IMR-90 (cell line): ENCODE measurements around the gene SIPA1L3. TPM values are rescaled to one million over a fixed set of nuclear protein-coding genes. Genes with fewer than 3 reads are reported as not detected.

Source experiments
- ATAC-seq: fragments of 200-7000 bp; cut with Tn5 transposase; 2 replicates; pipeline ENCODE4 v1.9.1; 2020; ENCODE audit warnings: low read depth, mild to moderate bottlenecking, moderate library complexity
- BruUV-seq: library from RNA; stranded (reverse); fragments of 400-500 nt; replicated peaks from 2 replicates; lab custom pipeline; 2021; lab: Mats Ljungman, UMichigan
- CTCF ChIA-PET: fragments of 300-600 bp; formaldehyde crosslinking; extraction: SDS; loops from one replicate; lab custom pipeline; 2021; ENCODE audit warnings: antibody characterized with exemption; lab: Yijun Ruan, JAX
- POLR2A ChIA-PET: fragments of 300-600 bp; sonication (Branson Sonifier 250); formaldehyde crosslinking; loops from one replicate; lab custom pipeline; 2022; ENCODE audit warnings: antibody characterized with exemption; ENCODE audit not compliant: unreplicated experiment; lab: Charles Lee
- DNase-seq: peaks from one replicate; pipeline ENCODE4 v3.0.0; 2013
- H2AFZ ChIP-seq: replicated peaks from 2 replicates; pipeline ENCODE3; 2013; ENCODE audit warnings: low read length, mild to moderate bottlenecking; ENCODE audit not compliant: poor library complexity
- H2AK5ac ChIP-seq: 2 replicates; pipeline ENCODE4 v1.6.1; 2013; ENCODE audit warnings: low read depth, low read length, inconsistent platforms
- H2AK9ac ChIP-seq: replicated peaks from 2 replicates; pipeline ENCODE3; 2013; ENCODE audit warnings: mild to moderate bottlenecking, low read depth, low read length, moderate library complexity; ENCODE audit not compliant: poor library complexity
- H2BK120ac ChIP-seq: 2 replicates; pipeline ENCODE4 v1.6.1; 2013; ENCODE audit warnings: low read depth, low read length, inconsistent platforms
- H2BK15ac ChIP-seq: 3 replicates; pipeline ENCODE4 v1.6.1; 2013; ENCODE audit warnings: low read depth, low read length, inconsistent platforms
- H2BK20ac ChIP-seq: 2 replicates; pipeline ENCODE4 v1.6.1; 2013; ENCODE audit warnings: low read depth, mild to moderate bottlenecking, inconsistent platforms, low read length, moderate library complexity
- H2BK5ac ChIP-seq: 2 replicates; pipeline ENCODE4 v1.6.1; 2013; ENCODE audit warnings: mild to moderate bottlenecking, low read depth, low read length, inconsistent platforms; ENCODE audit not compliant: poor library complexity, severe bottlenecking
- H3K14ac ChIP-seq: replicated peaks from 2 replicates; pipeline ENCODE4 v1.6.1; 2013; ENCODE audit warnings: low read depth, low read length, inconsistent platforms
- H3K18ac ChIP-seq: 2 replicates; pipeline ENCODE4 v1.6.1; 2013; ENCODE audit warnings: low read depth, low read length, control low read depth
- H3K23ac ChIP-seq: 2 replicates; pipeline ENCODE4 v1.6.1; 2013; ENCODE audit warnings: low read depth, low read length, inconsistent platforms
- H3K27ac ChIP-seq: 2 replicates; pipeline ENCODE4 v1.5.1; 2013; ENCODE audit warnings: mild to moderate bottlenecking, control low read depth, low read length; ENCODE audit not compliant: insufficient read depth
- H3K27me3 ChIP-seq: 2 replicates; pipeline ENCODE4 v1.6.1; 2013; ENCODE audit warnings: low read length; ENCODE audit not compliant: control insufficient read depth, insufficient read depth
- H3K36me3 ChIP-seq: 2 replicates; pipeline ENCODE4 v1.6.1; 2013; ENCODE audit warnings: low read length, mixed read lengths; ENCODE audit not compliant: control insufficient read depth, insufficient read depth
- H3K4ac ChIP-seq: 2 replicates; pipeline ENCODE4 v1.6.1; 2013; ENCODE audit warnings: low read depth, low read length, inconsistent platforms
- H3K4me1 ChIP-seq: 2 replicates; pipeline ENCODE4 v1.6.1; 2013; ENCODE audit warnings: low read length, mixed read lengths; ENCODE audit not compliant: control insufficient read depth, insufficient read depth
- H3K4me2 ChIP-seq: 2 replicates; pipeline ENCODE4 v1.6.1; 2013; ENCODE audit warnings: low read depth, mild to moderate bottlenecking, control low read depth, low read length, moderate library complexity
- H3K4me3 ChIP-seq: 2 replicates; pipeline ENCODE4 v1.5.1; 2013; ENCODE audit warnings: low read depth, mild to moderate bottlenecking, control low read depth, low read length, moderate library complexity; ENCODE audit not compliant: insufficient read depth
- H3K56ac ChIP-seq: 2 replicates; pipeline ENCODE4 v1.6.1; 2013; ENCODE audit warnings: low read length, inconsistent platforms; ENCODE audit not compliant: insufficient read depth; ENCODE audit errors: extremely low read depth
- H3K79me1 ChIP-seq, 2 experiments: 2 replicates each; pipeline ENCODE4 v1.6.1; 2013; ENCODE audit warnings: low read length in 2 of 2, inconsistent platforms in 1 of 2, low read depth in 1 of 2
- H3K9ac ChIP-seq: 2 replicates; pipeline ENCODE4 v1.6.1; 2013; ENCODE audit warnings: low read depth, low read length, control low read depth
- H3K9me1 ChIP-seq: 2 replicates; pipeline ENCODE4 v1.6.1; 2013; ENCODE audit warnings: low read length, inconsistent platforms; ENCODE audit not compliant: insufficient read depth
- H3K9me3 ChIP-seq: 2 replicates; pipeline ENCODE4 v1.6.1; 2013; ENCODE audit warnings: low read length; ENCODE audit not compliant: control insufficient read depth, insufficient read depth
- H4K20me1 ChIP-seq: 2 replicates; pipeline ENCODE4 v1.6.1; 2013; ENCODE audit warnings: low read length, inconsistent platforms; ENCODE audit not compliant: insufficient read depth
- H4K5ac ChIP-seq: 2 replicates; pipeline ENCODE4 v1.6.1; 2013; ENCODE audit warnings: mild to moderate bottlenecking, low read depth, low read length, control low read depth
- H4K8ac ChIP-seq, 2 experiments: 2 replicates each; pipeline ENCODE4 v1.6.1; 2013; ENCODE audit warnings: low read depth in 2 of 2, low read length in 2 of 2, control low read depth in 1 of 2, inconsistent platforms in 1 of 2
- H4K91ac ChIP-seq: 2 replicates; pipeline ENCODE4 v1.6.1; 2013; ENCODE audit warnings: low read depth, low read length, inconsistent platforms; ENCODE audit not compliant: insufficient read depth
- RCOR1 ChIP-seq: IDR thresholded peaks from 2 replicates; pipeline ENCODE4 v1.6.1; 2012; ENCODE audit warnings: mild to moderate bottlenecking, low read length, improper control_type of control experiment; ENCODE audit not compliant: insufficient replicate concordance
- WGBS, 2 experiments: methylation state at CpG; one replicate each; pipeline versions ENCODE4 v1.1.5 to v1.1.7; 2013; ENCODE audit warnings: missing lambda C conversion rate in 2 of 2; ENCODE audit not compliant: insufficient read length in 1 of 2; ENCODE audit errors: extremely low coverage in 2 of 2; 5-methylcytosine and 5-hydroxymethylcytosine counted together
- dilution Hi-C: fragments of 300-500 bp; cut with HindIII; formaldehyde crosslinking; loops from one replicate; pipeline ENCODE4 v1.14.3; 2018; ENCODE audit warnings: low sequenced_read_pairs; ENCODE audit not compliant: unreplicated experiment
- in situ Hi-C: fragments of 300-500 bp; cut with MboI; formaldehyde crosslinking; loops from 3 replicates; pipeline ENCODE4 v1.14.3; 2019; ENCODE audit warnings: low sequenced_read_pairs, inconsistent platforms, mixed read lengths
- intact Hi-C: fragments of 100-400 bp; cut with micrococcal nuclease; formaldehyde crosslinking; loops from 2 replicates; pipeline ENCODE4 v1.10.0; 2022
- polyA plus RNA-seq, 3 experiments: library from polyadenylated mRNA; depleted of rRNA; stranded (reverse); fragments of >200 nt; gene quantifications; 2 replicates each; pipeline ENCODE4 v1.2.3, GENCODE V29; 2012; ENCODE audit warnings: low replicate concordance in 1 of 3
- total RNA-seq: library from RNA; depleted of rRNA; stranded (reverse); fragments of >200 nt; gene quantifications from 2 replicates; pipeline ENCODE4 v1.2.3, GENCODE V29; 2012
- TF ChIP-seq, protein P1 (sequence below): fragments of 150-350 bp; IDR thresholded peaks from 2 replicates; pipeline ENCODE4 v1.6.1; 2017; ENCODE audit warnings: mild to moderate bottlenecking, antibody characterized with exemption, low read length, low read depth

The SIPA1L3 gene
- total and polyA plus RNA-seq, 2 of the 4 experiments (the other 2 are of a cell fraction): 4.1 to 9.4 TPM

DNA sequence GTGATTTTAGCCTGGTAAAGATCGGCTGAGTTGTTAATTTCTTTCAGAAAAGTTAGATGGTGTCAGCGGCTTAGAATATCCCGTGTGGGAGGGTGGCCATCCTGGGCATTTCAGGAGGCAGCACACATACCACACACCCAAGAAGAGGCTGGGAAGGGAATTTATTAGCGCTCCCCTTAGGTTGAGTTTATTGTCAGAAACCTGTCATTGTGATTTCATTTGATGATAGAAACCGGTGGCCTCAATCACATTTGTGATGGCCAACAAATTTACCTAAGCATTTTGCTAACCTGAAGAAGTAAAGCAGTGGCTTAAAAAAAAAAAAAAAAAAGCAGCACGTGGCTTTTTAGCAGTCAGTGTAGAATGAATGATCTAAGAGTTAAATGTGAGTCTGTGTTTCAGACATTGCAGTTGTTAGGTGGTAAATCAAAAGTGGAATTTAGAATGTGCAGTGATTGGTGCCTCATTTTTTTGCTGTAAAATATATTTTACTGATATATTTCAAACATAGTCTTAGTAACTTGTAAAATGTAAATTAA lies 2.7 kb downstream of the SIPA1L3 start:
- peak overlapping the region; percentile 22; the same call in 1 of the 2 replicates for H3K4me2 ChIP-seq
- no peak overlapping the region for H2BK120ac ChIP-seq
- 0 out of 2 replicates have a peak overlapping the region, but pooled peaks have one; percentile 45 for H3K14ac ChIP-seq
- peaks cover 11% of the 10 kb centered on the region; the same call in 1 of the 2 replicates for H3K9me1 ChIP-seq
- CTCF ChIA-PET: interaction anchor here (0.8 kb wide), 1 partner anchor 22 kb away, joined by 3 read pairs; no protein-coding TSS in a partner anchor
- no peak overlapping the region for H2AK9ac ChIP-seq
- H4K8ac ChIP-seq: 0 out of 4 replicates have a peak overlapping the region, but pooled peaks of 1 of the 2 experiments have one; percentile 5
- BruUV-seq: no TSS peak
- no peak overlapping the region for H2BK5ac ChIP-seq
- H3K27ac ChIP-seq: no peak overlapping the region
- H2AFZ ChIP-seq: no peak overlapping the region
- H3K18ac ChIP-seq: no peak overlapping the region
- no peaks in the 10 kb centered on the region for H3K36me3 ChIP-seq
- H2BK20ac ChIP-seq: no peak overlapping the region
- H4K5ac ChIP-seq: no peak overlapping the region
- in situ Hi-C loops: loop anchor here (5.0 kb wide), 1 partner anchor 188 kb away; no protein-coding TSS in a partner anchor
- TF ChIP-seq, protein P1, sequence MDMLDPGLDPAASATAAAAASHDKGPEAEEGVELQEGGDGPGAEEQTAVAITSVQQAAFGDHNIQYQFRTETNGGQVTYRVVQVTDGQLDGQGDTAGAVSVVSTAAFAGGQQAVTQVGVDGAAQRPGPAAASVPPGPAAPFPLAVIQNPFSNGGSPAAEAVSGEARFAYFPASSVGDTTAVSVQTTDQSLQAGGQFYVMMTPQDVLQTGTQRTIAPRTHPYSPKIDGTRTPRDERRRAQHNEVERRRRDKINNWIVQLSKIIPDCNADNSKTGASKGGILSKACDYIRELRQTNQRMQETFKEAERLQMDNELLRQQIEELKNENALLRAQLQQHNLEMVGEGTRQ: 0 out of 2 replicates have a peak, but pooled peaks have one; percentile 11
- TF ChIP-seq RCOR1: no peak
- no peak overlapping the region for H3K56ac ChIP-seq
- ATAC-seq: no peak
- H4K91ac ChIP-seq: no peak overlapping the region
- dilution Hi-C loops: no loop called here
- H3K9ac ChIP-seq: no peak overlapping the region
- H3K4ac ChIP-seq: no peak overlapping the region
- H2BK15ac ChIP-seq: no peak overlapping the region
- H3K79me1 ChIP-seq: peaks cover 18 to 70% of the 10 kb centered on the region in 2 experiments
- no peak overlapping the region for H3K4me3 ChIP-seq
- H3K4me1 ChIP-seq: peaks cover 5% of the 10 kb centered on the region; the same call in 1 of the 2 replicates
- peak overlapping the region; percentile 70; the same call in 1 of the 2 replicates for H2AK5ac ChIP-seq
- no peaks in the 10 kb centered on the region for H3K27me3 ChIP-seq
- intact Hi-C loops: no loop called here
- POLR2A ChIA-PET: no interaction called here
- 0 out of 2 replicates have a peak overlapping the region, but pooled peaks have one; percentile 8 for H3K23ac ChIP-seq
- H4K20me1 ChIP-seq: peaks cover 24% of the 10 kb centered on the region
- no peak for DNase-seq
- WGBS, 2 experiments: no CpG with 5 or more reads among the region's 6 CpGs
- no peaks in the 10 kb centered on the region for H3K9me3 ChIP-seq
